C4-2B (cell line): ENCODE data around the gene HIVEP3.

Source experiments
- ZFX ChIP-seq: fragments of 450-650 bp; IDR thresholded peaks from 2 replicates; pipeline ENCODE4 v1.6.1; 2017
- TF ChIP-seq, protein P1 (sequence below): fragments of 450-650 bp; conservative IDR thresholded peaks from 2 replicates; pipeline ENCODE4 v1.5.1; 2017; ENCODE audit warnings: mild to moderate bottlenecking

DNA sequence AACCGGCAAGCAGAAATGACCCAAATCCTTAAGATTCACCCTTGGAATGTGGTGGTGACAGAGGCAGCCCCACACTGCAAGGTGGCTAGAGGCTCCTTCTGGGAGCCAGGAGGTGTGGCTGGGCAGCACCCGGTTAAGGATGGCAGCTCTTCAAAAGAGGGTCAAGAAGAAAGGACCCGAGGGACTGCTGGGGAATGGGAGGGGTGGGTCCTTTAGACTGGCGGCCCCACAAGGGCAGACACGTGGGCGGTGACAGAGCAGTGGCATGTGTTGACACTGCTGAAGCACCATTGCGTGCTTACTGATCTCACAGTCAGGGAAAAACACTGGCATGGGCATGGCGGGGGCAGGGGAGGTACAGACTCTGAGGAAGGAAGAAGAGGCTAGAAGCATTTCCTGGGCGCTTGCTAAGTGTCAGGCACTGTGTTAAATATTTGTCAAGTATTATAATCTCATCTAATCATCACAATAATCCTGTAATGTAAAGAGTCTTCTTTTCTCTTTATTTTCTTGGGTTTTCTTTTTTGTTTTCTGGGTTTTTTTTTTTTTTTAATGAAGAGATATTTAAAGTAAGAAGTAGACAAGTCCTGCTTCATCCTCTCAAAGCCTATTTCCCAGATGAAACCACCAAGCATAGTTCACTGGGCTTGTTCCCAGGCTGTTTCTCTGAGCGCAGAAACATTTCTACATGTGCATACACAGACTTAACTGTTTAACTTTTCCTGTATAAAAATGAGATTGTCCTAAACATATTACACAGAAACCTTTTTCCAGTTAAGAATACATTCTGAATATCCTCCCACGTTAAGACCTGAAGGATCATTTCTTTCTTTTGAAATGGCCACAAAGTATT is 268.5 kb downstream of the HIVEP3 start:
- TF ChIP-seq, protein P1, sequence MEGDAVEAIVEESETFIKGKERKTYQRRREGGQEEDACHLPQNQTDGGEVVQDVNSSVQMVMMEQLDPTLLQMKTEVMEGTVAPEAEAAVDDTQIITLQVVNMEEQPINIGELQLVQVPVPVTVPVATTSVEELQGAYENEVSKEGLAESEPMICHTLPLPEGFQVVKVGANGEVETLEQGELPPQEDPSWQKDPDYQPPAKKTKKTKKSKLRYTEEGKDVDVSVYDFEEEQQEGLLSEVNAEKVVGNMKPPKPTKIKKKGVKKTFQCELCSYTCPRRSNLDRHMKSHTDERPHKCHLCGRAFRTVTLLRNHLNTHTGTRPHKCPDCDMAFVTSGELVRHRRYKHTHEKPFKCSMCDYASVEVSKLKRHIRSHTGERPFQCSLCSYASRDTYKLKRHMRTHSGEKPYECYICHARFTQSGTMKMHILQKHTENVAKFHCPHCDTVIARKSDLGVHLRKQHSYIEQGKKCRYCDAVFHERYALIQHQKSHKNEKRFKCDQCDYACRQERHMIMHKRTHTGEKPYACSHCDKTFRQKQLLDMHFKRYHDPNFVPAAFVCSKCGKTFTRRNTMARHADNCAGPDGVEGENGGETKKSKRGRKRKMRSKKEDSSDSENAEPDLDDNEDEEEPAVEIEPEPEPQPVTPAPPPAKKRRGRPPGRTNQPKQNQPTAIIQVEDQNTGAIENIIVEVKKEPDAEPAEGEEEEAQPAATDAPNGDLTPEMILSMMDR = no peak
- no peak for TF ChIP-seq ZFX
